Measurements from ENCODE around the gene CDK5RAP2.
"Not testable (repeated sequence)": the region's sequence is repeated elsewhere in the genome, so short reads cannot be mapped to it uniquely, and the experiment has no call there.

Gene CDK5RAP2

DNA sequence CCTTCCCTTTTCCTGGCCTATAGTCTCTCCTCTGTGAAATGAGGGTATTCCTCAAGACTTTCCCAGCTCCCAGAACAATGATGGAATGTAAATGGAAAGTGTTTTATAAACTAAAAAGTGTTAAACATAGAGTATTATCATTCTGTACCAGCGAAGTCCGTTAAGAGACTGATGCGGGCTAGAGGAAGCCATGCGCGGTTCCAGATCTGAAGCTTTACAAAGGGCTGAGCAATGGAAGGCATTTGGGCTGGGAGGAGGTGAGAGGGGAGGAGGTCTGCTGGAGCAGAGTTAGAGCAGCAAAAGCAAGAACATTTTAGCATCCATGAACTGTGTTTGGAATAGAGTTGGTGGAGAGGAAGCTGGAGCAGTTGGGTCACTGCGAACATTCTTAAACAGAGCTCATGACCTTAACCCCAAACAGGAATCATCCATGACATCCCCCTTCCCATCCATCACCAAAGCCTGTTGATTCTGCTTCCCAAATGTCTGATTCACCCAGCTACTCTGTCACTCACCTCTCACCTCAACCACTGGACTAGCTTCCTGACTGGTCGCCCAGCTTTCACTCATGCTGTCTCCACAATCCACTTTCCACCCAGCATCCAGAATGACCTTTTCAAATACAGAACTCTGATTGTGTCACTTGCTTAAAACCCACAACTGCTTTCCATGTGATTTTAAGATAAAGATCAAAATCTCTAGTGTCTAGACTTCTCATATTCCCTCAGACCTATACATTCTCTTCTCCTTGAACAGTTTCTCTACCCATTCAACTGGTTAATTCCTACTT, 37.1 kb downstream of the CDK5RAP2 start:
- DNase-seq (ENCODE audit: low spot score), result no peak

DNA sequence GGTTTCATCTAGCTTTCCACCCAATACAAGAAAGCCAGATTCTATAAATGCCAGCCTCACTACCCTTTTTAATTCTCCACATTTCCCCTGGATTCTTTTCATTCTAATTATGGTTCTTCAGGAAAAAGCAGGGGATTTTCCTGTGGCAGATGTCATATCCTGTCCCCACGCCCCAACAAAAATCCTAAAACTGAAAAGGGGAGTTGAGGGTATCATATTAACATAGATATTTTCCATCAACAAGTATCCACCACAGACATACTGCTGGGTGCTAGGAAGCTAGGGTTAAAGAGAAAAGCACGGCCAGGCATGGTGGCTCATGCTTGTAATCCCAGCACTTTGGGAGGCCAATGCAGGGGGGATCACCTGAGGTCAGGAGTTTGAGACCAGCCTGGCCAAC, 38.0 kb downstream of the CDK5RAP2 start:
- DNase-seq (ENCODE audit: low spot score), result no peak

- DNase-seq (ENCODE audit: low spot score), result no peak
These were observed 40.0 kb downstream of the CDK5RAP2 start for GRCh38 chr9:120539951-120540350.

DNA sequence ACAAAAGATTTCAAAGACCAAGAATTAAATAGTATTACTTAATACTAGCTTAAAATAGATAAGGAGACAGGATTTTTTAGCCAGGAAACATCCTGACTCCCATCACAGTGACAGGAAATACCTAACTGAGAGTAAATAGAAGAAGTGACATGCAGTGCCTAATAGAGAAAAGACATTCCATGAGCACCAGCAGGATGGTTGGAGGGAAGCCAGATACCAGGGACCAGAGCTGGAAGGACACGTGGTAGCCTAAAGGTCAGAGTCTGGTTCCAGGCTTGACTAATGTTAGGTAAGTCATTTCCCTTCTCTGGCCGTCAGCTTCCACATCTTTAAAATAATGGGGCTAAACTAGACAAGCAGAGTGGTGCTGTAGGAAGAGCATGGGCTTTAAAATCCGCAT, 41.6 kb downstream of the CDK5RAP2 start:
- no peak for DNase-seq (ENCODE audit: low spot score)

DNA sequence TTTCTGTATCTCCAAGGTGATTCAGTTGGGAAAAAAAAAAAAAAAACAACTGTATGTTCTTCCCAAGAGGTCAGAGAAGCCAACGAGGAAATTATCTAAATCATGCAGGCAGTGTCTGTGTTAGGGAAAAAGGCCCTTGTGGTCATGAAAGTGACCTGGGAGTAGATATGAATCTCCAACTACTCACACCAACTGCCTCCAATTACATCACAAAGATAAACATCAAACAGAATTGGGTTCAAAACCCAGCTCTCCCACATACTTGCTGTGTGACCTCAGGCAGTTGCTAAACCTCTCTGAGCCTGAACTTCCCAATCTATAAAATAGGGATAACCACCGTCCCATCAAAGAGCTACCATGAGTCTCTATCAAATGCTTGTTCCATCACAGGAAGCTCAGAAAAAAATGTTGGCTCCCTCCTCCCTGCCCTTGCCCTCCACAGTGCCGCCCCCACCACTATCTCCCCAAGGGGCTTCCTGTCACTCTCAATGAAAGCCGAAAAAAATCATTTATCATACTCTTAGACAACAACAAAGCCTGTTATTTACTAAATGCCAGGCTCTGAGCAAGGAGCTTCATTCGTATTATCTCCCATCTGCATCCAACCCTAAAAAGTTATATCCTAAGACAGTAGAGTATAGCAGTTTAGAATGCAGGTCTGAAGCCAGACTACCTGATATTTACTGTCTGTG, 42.9 kb downstream of the CDK5RAP2 start:
- no peak for DNase-seq (ENCODE audit: low spot score)

DNA sequence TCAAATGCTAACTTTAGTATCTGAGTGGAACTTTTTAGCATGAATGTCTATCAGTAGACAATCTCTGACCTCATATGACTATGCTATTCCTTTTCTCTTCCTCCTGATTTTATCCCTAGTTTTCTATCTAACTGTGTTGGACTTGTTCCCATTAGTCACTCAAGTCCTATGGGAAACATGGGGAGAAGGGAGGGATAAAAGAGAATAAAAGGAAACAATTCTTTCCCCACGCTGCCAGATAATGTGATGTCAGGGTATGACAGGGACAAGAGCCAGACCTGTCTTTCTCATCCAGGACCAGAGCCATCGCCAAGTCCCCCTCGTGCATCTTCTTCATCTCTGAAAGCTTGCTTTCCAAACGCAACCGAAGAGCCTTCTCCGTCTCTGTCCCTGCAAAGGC, 43.9 kb downstream of the CDK5RAP2 start:
- no peak for DNase-seq (ENCODE audit: low spot score)

GRCh38 chr9:120534266-120534665, 45.7 kb downstream of the CDK5RAP2 start:
- DNase-seq (ENCODE audit: low spot score), result no peak

DNA sequence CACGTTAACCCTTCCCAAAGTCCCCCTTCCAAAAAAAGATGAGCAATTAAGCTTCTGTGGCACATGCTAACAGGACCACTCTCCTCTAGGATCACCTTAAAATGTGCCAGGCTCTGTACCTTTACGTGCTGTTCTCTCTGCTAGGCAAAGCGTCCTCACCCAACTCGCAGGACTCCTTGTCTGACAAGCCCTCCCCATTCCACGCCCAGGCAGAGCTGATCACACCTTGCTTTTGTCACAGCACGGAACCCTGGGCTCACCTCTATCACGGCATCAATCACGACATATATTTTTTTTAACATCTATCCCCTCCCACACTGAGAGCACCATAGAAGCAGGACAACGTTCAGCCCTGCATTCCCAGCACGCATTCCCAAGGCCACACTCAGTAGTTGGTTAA, 47.1 kb downstream of the CDK5RAP2 start:
- no peak for DNase-seq (ENCODE audit: low spot score)

- peak; percentile 81 for DNase-seq (ENCODE audit: low spot score)
These were observed 47.5 kb downstream of the CDK5RAP2 start for GRCh38 chr9:120532475-120532874.

GRCh38 chr9:120531683-120532300, 48.2 kb downstream of the CDK5RAP2 start:
- peak; percentile 50 for DNase-seq (ENCODE audit: low spot score)

DNA sequence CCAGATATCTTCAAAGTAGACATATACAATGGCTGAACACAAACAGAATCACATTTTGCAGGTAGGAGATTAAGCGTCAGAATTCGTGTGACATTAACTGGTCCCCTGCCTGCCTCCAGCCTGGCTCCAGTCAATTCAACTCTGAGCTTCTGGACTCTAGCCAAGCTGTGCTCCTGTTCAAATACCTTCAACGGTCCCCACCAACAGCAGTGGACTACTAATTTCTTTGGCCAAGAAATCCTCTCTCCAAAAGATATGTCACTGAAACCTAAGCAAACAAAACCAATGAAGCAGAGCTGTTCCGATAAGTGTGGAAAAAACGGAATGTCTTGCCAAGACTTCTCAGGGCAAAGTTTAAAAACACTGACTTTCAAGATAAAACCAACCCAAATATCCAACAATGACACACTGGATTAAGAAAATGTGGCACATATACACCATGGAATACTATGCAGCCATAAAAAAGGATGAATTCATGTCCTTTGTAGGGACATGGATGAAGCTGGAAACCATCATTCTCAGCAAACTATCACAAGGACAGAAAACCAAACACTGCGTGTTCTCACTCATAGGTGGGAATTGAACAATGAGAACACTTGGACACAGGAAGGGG, 49.6 kb downstream of the CDK5RAP2 start:
- DNase-seq (ENCODE audit: low spot score), result not testable (repeated sequence)

- no peak for DNase-seq (ENCODE audit: low spot score)
These were observed 51.1 kb downstream of the CDK5RAP2 start for GRCh38 chr9:120528829-120529228.

- DNase-seq (ENCODE audit: low spot score), result no peak
These were observed 51.6 kb downstream of the CDK5RAP2 start for GRCh38 chr9:120528327-120528726.

DNA sequence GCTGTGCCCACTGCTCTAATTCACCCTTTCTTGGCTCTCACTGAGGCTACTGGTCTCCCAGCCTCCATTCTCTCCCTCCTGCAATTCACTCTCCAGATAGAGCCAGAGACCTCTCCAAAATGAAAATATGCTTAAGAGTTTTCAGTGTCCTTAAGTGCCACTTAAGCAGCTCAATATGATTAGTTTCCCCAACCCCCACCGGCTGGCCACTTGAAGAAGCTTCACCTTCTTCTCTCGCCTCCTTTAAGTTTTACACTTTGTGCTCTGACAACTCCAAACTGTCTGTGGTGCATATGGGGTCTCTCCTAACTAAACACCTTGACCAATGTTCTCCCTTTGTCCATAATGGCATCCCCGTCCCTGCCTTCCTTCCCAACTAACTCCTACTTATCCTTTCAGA, 53.4 kb downstream of the CDK5RAP2 start:
- DNase-seq (ENCODE audit: low spot score), result no peak

DNA sequence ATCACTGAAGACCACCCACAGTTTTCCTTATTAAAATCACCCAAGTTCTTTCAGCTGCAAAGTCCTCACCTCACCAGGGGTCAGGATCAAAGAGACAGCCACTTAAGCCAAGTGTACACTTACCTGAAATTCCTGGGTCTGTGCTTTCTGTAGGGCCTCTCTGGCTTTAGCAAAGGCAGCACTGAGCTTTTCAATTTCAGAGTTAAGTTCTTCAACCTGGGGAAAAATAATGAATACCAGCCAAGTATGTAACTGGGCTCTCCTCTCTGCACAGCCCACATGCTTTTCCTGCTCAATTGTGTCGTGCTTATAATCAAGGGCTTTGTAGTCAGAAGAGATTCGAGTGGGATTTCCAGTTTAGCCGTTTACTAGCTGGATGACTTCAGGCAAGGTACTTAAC, 55.1 kb downstream of the CDK5RAP2 start:
- no peak for DNase-seq (ENCODE audit: low spot score)

GRCh38 chr9:120524038-120524437, 55.9 kb downstream of the CDK5RAP2 start:
- DNase-seq (ENCODE audit: low spot score), result no peak

DNA sequence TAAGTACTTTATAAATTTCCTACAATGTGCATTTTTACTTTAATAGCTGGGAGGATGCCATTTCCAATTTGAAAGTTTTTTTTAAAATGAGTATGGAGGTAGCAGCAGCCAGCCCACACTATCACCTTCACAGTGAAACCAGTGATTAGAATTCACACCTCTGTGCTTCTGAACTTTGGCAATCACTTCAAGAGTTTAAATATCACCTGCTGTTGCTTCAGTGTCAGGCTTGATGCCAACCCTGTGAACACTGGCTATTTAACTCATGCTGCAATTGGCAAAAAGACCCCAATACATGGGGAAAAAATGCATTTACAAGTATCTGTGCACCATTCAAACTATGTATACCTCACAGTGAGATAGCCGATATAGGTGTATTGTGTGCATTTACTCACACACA, 57.4 kb downstream of the CDK5RAP2 start:
- no peak for DNase-seq (ENCODE audit: low spot score)

GRCh38 chr9:120522032-120522431, 57.9 kb downstream of the CDK5RAP2 start:
- no peak for DNase-seq (ENCODE audit: low spot score)

GRCh38 chr9:120521101-120521500, 58.9 kb downstream of the CDK5RAP2 start:
- no peak for DNase-seq (ENCODE audit: low spot score)

DNA sequence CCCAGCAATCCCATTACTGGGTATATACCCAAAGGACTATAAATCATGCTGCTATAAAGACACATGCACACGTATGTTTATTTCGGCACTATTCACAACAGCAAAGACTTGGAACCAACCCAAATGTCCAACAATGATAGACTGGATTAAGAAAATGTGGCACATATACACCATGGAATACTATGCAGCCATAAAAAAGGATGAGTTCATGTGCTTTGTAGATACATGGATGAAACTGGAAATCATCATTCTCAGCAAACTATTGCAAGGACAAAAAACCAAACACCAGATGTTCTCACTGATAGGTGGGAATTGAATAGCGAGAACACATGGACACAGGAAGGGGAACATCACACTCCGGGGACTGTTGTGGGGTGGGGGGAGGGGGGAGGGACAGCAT, 64.0 kb downstream of the CDK5RAP2 start:
- not testable (repeated sequence) for DNase-seq (ENCODE audit: low spot score)

DNA sequence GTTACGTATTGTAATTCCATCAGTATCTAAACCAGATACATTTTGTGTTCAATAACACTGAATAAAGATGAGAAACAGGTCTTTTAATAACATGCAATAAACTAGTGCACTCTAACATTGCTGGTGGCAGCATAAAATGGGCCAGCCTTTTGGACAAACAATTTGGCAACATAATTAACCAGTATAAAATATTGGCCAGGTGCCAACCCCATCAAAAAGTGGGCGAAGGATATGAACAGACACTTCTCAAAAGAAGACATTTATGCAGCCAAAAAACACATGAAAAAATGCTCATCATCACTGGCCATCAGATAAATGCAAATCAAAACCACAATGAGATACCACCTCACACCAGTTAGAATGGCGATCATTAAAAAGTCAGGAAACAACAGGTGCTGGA, 64.5 kb downstream of the CDK5RAP2 start:
- not testable (repeated sequence) for DNase-seq (ENCODE audit: low spot score)

DNA sequence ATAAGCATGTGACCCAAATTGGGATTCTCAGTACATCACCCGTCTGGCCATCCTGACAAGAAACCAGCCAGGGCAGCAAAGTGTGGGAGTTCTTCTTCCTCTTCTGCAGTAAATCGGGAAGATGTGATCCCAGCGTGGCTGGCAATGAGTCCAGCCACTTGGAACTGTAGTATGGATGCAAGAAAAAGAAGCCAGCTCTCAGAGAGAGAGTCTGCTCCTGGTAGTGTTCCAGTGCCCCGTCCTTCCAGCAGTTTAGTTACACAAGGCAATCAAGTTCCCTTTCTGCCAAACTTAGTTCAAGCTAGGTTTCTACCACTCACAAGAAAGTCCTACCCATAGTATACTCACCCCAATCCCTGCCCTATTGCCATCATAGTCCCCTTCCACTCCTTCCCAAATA, 65.6 kb downstream of the CDK5RAP2 start:
- no peak for DNase-seq (ENCODE audit: low spot score)
